K562 (cell line): ENCODE data around the gene SP140L. TPM values are rescaled to one million over a fixed set of nuclear protein-coding genes. Genes with fewer than 3 reads are reported as not detected.

Source experiments
- EWSR1 ChIP-seq: fragments of 450-650 bp; IDR thresholded peaks from 2 replicates; pipeline ENCODE4 v1.6.1; 2018; ENCODE audit warnings: borderline replicate concordance, mild to moderate bottlenecking, low read depth, moderate library complexity; ENCODE audit not compliant: partially characterized antibody
- MAZ ChIP-seq, 2 experiments: fragments of 450-650 bp in 1 of 2; sonication (generic) in 1 of 2; formaldehyde crosslinking; IDR thresholded peaks in 1 of 2; conservative IDR thresholded peaks in 1 of 2; 2 replicates each; pipeline versions ENCODE4 v1.4.0 to v1.5.0; 2020; ENCODE audit warnings: mild to moderate bottlenecking in 1 of 2, missing genetic modification reagents in 1 of 2
- MYC ChIP-seq, 2 experiments: fragments of 250-450 bp in 1 of 2; sonication (Bioruptor Pico) in 1 of 2; IDR thresholded peaks; 2 replicates each; pipeline versions ENCODE4 v1.5.1 to v1.6.1; 2012 to 2021; ENCODE audit warnings: low read depth in 2 of 2, borderline replicate concordance in 1 of 2, improper control_type of control experiment in 1 of 2, low read length in 1 of 2, mild to moderate bottlenecking in 1 of 2, moderate library complexity in 1 of 2
- NCOR1 ChIP-seq: fragments of 450-650 bp; IDR thresholded peaks from 2 replicates; pipeline ENCODE4 v1.6.1; 2016; ENCODE audit warnings: mild to moderate bottlenecking, moderate library complexity
- NFYB ChIP-seq: IDR thresholded peaks from 2 replicates; pipeline ENCODE4 v1.6.1; 2011; ENCODE audit warnings: mild to moderate bottlenecking, moderate library complexity; ENCODE audit not compliant: insufficient read length; ENCODE audit errors: extremely low read depth
- POLR2A ChIP-seq: fragments of 450-650 bp; conservative IDR thresholded peaks from 2 replicates; pipeline ENCODE4 v1.6.1; 2016
- POLR2G ChIP-seq: fragments of 200-400 bp; formaldehyde crosslinking; IDR thresholded peaks from 2 replicates; pipeline ENCODE4 v1.6.1; 2017; ENCODE audit warnings: low read depth, mild to moderate bottlenecking, antibody characterized with exemption, low read length, moderate library complexity
- RBFOX2 ChIP-seq: fragments of 200-400 bp; formaldehyde crosslinking; IDR thresholded peaks from 2 replicates; pipeline ENCODE4 v1.6.1; 2017; ENCODE audit warnings: low read depth, mild to moderate bottlenecking, low read length, moderate library complexity
- RCOR1 ChIP-seq, 2 experiments: IDR thresholded peaks; 2 replicates each; pipeline ENCODE4 v1.6.1; 2012; ENCODE audit warnings: low read depth in 2 of 2, low read length in 2 of 2, borderline replicate concordance in 1 of 2, improper control_type of control experiment in 1 of 2
- RFX5 ChIP-seq: IDR thresholded peaks from 2 replicates; pipeline ENCODE4 v1.6.1; 2011; ENCODE audit warnings: low read depth, mild to moderate bottlenecking, improper control_type of control experiment, low read length
- SAFB2 ChIP-seq: fragments of 200-400 bp; formaldehyde crosslinking; IDR thresholded peaks from 2 replicates; pipeline ENCODE4 v1.6.1; 2018; ENCODE audit warnings: borderline replicate concordance, low read length, low read depth, moderate library complexity; ENCODE audit not compliant: severe bottlenecking
- ZFP36 ChIP-seq: fragments of 150-350 bp; IDR thresholded peaks from 2 replicates; pipeline ENCODE4 v1.6.1; 2018; ENCODE audit warnings: low read length, low read depth; ENCODE audit not compliant: partially characterized antibody
- ZKSCAN1 ChIP-seq: fragments of 150-350 bp; IDR thresholded peaks from 2 replicates; pipeline ENCODE4 v1.6.1; 2016; ENCODE audit warnings: low read depth, low read length
- ZNF263 ChIP-seq: sonication (generic); formaldehyde crosslinking; IDR thresholded peaks from 2 replicates; pipeline ENCODE4 v1.8.0; 2022; ENCODE audit warnings: mild to moderate bottlenecking, missing genetic modification reagents, borderline replicate concordance
- ZNF668 ChIP-seq: fragments of 250-450 bp; sonication (Bioruptor Pico); IDR thresholded peaks from 2 replicates; pipeline ENCODE4 v1.8.0; 2022; ENCODE audit warnings: mild to moderate bottlenecking, inconsistent platforms
- polyA plus RNA-seq, 8 experiments: library from polyadenylated mRNA; depleted of rRNA in 4 of 8; stranded (reverse) in 5 of 8; unstranded in 3 of 8; fragments of >200 nt; fragmentation: Nextera tagmentation in 2 of 8; fragmentation: Illumina TruSeq in 1 of 8; extraction: Ambion mirVana in 2 of 8; extraction: Trizol in 1 of 8; gene quantifications; 2 replicates each; pipeline versions ENCODE4 v1.2.1 to v1.2.3, GENCODE V29; 2011 to 2014; ENCODE audit warnings: inconsistent platforms in 1 of 8, missing spikeins in 1 of 8
- total RNA-seq, 7 experiments: library from RNA; depleted of rRNA in 6 of 7; stranded (reverse); fragments of >200 nt in 6 of 7; fragmentation: Illumina TruSeq in 2 of 7; extraction: Trizol in 2 of 7; gene quantifications; 2 replicates each; pipeline versions ENCODE4 v1.2.1 to v1.2.3, GENCODE V29; 2011 to 2021; ENCODE audit warnings: low replicate concordance in 1 of 7
- TF ChIP-seq, protein P1 (sequence below): IDR thresholded peaks from 2 replicates; pipeline ENCODE4 v1.6.1; 2011; ENCODE audit not compliant: insufficient read length; ENCODE audit errors: extremely low read depth
- TF ChIP-seq, protein P2 (sequence below), 3 experiments: IDR thresholded peaks in 2 of 3; conservative IDR thresholded peaks in 1 of 3; 2 replicates each; pipeline ENCODE4 v1.5.1; 2011 to 2012; ENCODE audit warnings: low read length in 3 of 3, mild to moderate bottlenecking in 3 of 3, control low read depth in 2 of 3, improper control_type of control experiment in 1 of 3, inconsistent platforms in 1 of 3, low read depth in 1 of 3, mixed read lengths in 1 of 3, moderate library complexity in 1 of 3; ENCODE audit not compliant: insufficient read depth in 2 of 3
- TF ChIP-seq, protein P3 (sequence below): sonication (generic); formaldehyde crosslinking; IDR thresholded peaks from 2 replicates; pipeline ENCODE4 v1.9.0; 2022; ENCODE audit warnings: mild to moderate bottlenecking, missing genetic modification reagents
- TF ChIP-seq, protein P4 (sequence below): fragments of 450-650 bp; IDR thresholded peaks from 2 replicates; pipeline ENCODE4 v1.7.1; 2018; ENCODE audit warnings: mild to moderate bottlenecking, low read depth; ENCODE audit not compliant: partially characterized antibody

Gene SP140L
- total and polyA plus RNA-seq, 9 of the 15 experiments (the other 6 are each of a cell fraction or from before 2014, with no cell fraction given), result 4.0 to 15.5 (median 11.3) TPM

DNA sequence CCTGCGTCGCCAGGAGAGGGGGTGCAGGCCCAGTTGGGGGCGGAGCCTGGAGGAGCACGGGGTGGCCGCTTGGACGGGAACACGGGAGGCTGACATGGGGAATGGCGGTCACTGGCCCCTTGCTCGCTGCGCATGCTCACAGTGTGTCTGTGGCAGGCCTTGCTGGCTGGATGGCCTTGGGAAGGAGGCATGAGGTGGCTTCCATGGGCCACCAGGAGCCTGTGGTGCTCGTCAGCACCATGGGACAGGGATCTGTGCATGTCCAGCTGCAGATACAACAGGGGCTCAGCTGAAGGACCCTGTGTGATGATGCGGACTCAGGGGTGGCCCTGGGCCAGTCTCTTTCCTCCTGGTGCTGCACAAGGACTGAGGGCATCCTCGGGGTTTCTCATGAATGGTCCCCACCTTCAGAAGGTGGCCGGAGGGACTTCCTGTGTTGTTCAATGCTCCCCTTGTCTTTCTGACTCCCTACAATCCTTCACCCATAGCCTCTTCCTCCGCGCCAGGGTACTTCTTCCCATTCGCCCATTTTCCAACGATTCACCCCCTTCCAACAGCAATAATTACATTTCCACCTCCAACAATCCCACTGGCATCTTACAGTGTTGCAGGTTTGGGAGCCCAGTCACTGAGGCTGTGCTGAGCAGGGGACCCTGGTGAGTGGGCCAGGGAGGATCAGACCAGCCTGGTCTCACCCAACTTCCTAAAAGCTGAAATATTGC, 3.4 kb upstream of the SP140L start (continued):
- TF ChIP-seq, protein P1, sequence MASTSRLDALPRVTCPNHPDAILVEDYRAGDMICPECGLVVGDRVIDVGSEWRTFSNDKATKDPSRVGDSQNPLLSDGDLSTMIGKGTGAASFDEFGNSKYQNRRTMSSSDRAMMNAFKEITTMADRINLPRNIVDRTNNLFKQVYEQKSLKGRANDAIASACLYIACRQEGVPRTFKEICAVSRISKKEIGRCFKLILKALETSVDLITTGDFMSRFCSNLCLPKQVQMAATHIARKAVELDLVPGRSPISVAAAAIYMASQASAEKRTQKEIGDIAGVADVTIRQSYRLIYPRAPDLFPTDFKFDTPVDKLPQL, result no peak
- peak; percentile 46; the same call in 1 of the 2 replicates for TF ChIP-seq MYC (IDR thresholded peaks at IDR 0.05; ENCODE audit: low read depth, low read length)
- no peak for TF ChIP-seq MYC (CRISPR knock-in tag; IDR thresholded peaks at IDR 0.05; ENCODE audit: borderline replicate concordance, low read depth)
- no peak for TF ChIP-seq ZNF668 (CRISPR knock-in tag)
- TF ChIP-seq RBFOX2, result peak; percentile 57
- TF ChIP-seq SAFB2, result no peak
- TF ChIP-seq MAZ (CRISPR knock-in tag; conservative IDR thresholded peaks at IDR 0.05 in 1 of 2, IDR thresholded peaks at IDR 0.05 in 1 of 2), result peak in 1 of 2 experiments; percentile 59; a peak in 2 of 4 replicates
- TF ChIP-seq POLR2G, result peak; percentile 67
- 0 out of 2 replicates have a peak, but pooled peaks have one; percentile 42 for TF ChIP-seq POLR2A
- TF ChIP-seq, protein P2, sequence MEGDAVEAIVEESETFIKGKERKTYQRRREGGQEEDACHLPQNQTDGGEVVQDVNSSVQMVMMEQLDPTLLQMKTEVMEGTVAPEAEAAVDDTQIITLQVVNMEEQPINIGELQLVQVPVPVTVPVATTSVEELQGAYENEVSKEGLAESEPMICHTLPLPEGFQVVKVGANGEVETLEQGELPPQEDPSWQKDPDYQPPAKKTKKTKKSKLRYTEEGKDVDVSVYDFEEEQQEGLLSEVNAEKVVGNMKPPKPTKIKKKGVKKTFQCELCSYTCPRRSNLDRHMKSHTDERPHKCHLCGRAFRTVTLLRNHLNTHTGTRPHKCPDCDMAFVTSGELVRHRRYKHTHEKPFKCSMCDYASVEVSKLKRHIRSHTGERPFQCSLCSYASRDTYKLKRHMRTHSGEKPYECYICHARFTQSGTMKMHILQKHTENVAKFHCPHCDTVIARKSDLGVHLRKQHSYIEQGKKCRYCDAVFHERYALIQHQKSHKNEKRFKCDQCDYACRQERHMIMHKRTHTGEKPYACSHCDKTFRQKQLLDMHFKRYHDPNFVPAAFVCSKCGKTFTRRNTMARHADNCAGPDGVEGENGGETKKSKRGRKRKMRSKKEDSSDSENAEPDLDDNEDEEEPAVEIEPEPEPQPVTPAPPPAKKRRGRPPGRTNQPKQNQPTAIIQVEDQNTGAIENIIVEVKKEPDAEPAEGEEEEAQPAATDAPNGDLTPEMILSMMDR (IDR thresholded peaks at IDR 0.05 in 2 of 3, conservative IDR thresholded peaks at IDR 0.05 in 1 of 3; ENCODE audit: insufficient read depth in 2 of 3, low read depth in 1 of 3, low read length in 3 of 3), result peak; percentile 59 to 81 (median 71); a peak in 5 of 6 replicates
- no peak for TF ChIP-seq ZKSCAN1
- TF ChIP-seq, protein P3, sequence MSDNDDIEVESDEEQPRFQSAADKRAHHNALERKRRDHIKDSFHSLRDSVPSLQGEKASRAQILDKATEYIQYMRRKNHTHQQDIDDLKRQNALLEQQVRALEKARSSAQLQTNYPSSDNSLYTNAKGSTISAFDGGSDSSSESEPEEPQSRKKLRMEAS (CRISPR knock-in tag), result peak; percentile 33; the same call in 1 of the 2 replicates
- no peak for TF ChIP-seq NCOR1
- no peak for TF ChIP-seq RCOR1 (IDR thresholded peaks at IDR 0.05; ENCODE audit: borderline replicate concordance in 1 of 2, low read depth in 2 of 2, low read length in 2 of 2)
- no peak for TF ChIP-seq RFX5
- TF ChIP-seq EWSR1, result no peak
- TF ChIP-seq NFYB, result no peak
- TF ChIP-seq ZNF263 (CRISPR knock-in tag), result 0 out of 2 replicates have a peak, but pooled peaks have one; percentile 23
- no peak for TF ChIP-seq ZFP36
- TF ChIP-seq, protein P4, sequence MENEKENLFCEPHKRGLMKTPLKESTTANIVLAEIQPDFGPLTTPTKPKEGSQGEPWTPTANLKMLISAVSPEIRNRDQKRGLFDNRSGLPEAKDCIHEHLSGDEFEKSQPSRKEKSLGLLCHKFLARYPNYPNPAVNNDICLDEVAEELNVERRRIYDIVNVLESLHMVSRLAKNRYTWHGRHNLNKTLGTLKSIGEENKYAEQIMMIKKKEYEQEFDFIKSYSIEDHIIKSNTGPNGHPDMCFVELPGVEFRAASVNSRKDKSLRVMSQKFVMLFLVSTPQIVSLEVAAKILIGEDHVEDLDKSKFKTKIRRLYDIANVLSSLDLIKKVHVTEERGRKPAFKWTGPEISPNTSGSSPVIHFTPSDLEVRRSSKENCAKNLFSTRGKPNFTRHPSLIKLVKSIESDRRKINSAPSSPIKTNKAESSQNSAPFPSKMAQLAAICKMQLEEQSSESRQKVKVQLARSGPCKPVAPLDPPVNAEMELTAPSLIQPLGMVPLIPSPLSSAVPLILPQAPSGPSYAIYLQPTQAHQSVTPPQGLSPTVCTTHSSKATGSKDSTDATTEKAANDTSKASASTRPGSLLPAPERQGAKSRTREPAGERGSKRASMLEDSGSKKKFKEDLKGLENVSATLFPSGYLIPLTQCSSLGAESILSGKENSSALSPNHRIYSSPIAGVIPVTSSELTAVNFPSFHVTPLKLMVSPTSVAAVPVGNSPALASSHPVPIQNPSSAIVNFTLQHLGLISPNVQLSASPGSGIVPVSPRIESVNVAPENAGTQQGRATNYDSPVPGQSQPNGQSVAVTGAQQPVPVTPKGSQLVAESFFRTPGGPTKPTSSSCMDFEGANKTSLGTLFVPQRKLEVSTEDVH, result no peak
